PC-9 (cell line): ENCODE measurements around the gene SCN7A. TPM values are rescaled to one million over a fixed set of nuclear protein-coding genes. Genes with fewer than 3 reads are reported as not detected.

ENCODE experiments used
- BruUV-seq: library from RNA; stranded (reverse); fragments of 400-500 nt; replicated peaks from 2 replicates; lab custom pipeline; 2021; lab: Mats Ljungman, UMichigan
- CTCF ChIA-PET: fragments of 300-600 bp; sonication (Branson Sonifier 250); formaldehyde crosslinking; loops from one replicate; lab custom pipeline; 2022; ENCODE audit warnings: antibody characterized with exemption; lab: Charles Lee
- POLR2A ChIA-PET: fragments of 300-600 bp; sonication (Branson Sonifier 250); formaldehyde crosslinking; loops from one replicate; lab custom pipeline; 2022; ENCODE audit warnings: antibody characterized with exemption; ENCODE audit not compliant: unreplicated experiment; lab: Charles Lee
- DNase-seq, 2 experiments: peaks; one replicate each; pipeline versions ENCODE4 v3.0.0 to v3.0.0-alpha.2; 2015 to 2022; ENCODE audit warnings: mixed read lengths in 1 of 2
- H2AFZ ChIP-seq: fragments of 200-600 bp; sonication (generic); 2 replicates; pipeline ENCODE4 v1.8.1; 2017; ENCODE audit warnings: antibody characterized with exemption
- H3F3A ChIP-seq: fragments of 200-600 bp; sonication (generic); 2 replicates; pipeline ENCODE4 v1.8.1; 2017; ENCODE audit warnings: antibody characterized with exemption, mild to moderate bottlenecking, low read depth; ENCODE audit not compliant: insufficient read depth
- H3K27ac ChIP-seq: fragments of 200-600 bp; sonication (generic); 2 replicates; pipeline ENCODE4 v1.6.1; 2016; ENCODE audit warnings: mixed run types
- H3K27me3 ChIP-seq: fragments of 200-600 bp; sonication (generic); 2 replicates; pipeline ENCODE4 v1.6.1; 2016; ENCODE audit warnings: low read depth, mixed run types; ENCODE audit not compliant: insufficient read depth
- H3K36me3 ChIP-seq: fragments of 200-600 bp; sonication (generic); 2 replicates; pipeline ENCODE4 v1.6.1; 2016; ENCODE audit warnings: low read depth, mixed run types
- H3K4me1 ChIP-seq: fragments of 200-600 bp; sonication (generic); replicated peaks from 2 replicates; pipeline ENCODE4 v1.6.1; 2016; ENCODE audit warnings: mixed run types; ENCODE audit not compliant: insufficient read depth
- H3K4me2 ChIP-seq: fragments of 200-600 bp; sonication (generic); 2 replicates; pipeline ENCODE4 v1.6.1; 2017; ENCODE audit warnings: mixed run types
- H3K4me3 ChIP-seq: fragments of 200-600 bp; sonication (generic); 2 replicates; pipeline ENCODE4 v1.6.1; 2016; ENCODE audit warnings: mixed run types
- H3K79me2 ChIP-seq: fragments of 200-600 bp; sonication (generic); 2 replicates; pipeline ENCODE4 v1.6.1; 2017; ENCODE audit warnings: low read depth, mixed run types
- H3K9me2 ChIP-seq: fragments of 200-600 bp; sonication (generic); 2 replicates; pipeline ENCODE4 v1.8.1; 2017; ENCODE audit warnings: mild to moderate bottlenecking; ENCODE audit not compliant: insufficient read depth
- H3K9me3 ChIP-seq: fragments of 200-600 bp; sonication (generic); 2 replicates; pipeline ENCODE4 v1.8.1; 2016; ENCODE audit warnings: low read depth; ENCODE audit not compliant: insufficient read depth
- H4K20me1 ChIP-seq: fragments of 200-600 bp; sonication (generic); 2 replicates; pipeline ENCODE4 v1.8.1; 2017; ENCODE audit not compliant: insufficient read depth
- CTCF ChIP-seq: fragments of 200-600 bp; sonication (generic); conservative IDR thresholded peaks from 2 replicates; pipeline ENCODE4 v1.6.1; 2017; ENCODE audit warnings: mixed run types, antibody characterized with exemption, mild to moderate bottlenecking, moderate library complexity
- EZH2 ChIP-seq: fragments of 200-600 bp; sonication (generic); IDR thresholded peaks from 2 replicates; pipeline ENCODE4 v1.8.0; 2017; ENCODE audit warnings: antibody characterized with exemption, low read depth
- intact Hi-C: fragments of 100-400 bp; cut with micrococcal nuclease; formaldehyde crosslinking; loops from one replicate; pipeline ENCODE4 v1.10.0; 2022; ENCODE audit not compliant: unreplicated experiment
- total RNA-seq: library from RNA; stranded (reverse); gene quantifications from 2 replicates; pipeline ENCODE4 v1.2.3, GENCODE V29; 2021

The SCN7A gene
- total RNA-seq, 1 experiment from 2014 or later = not detected

- ChIA-PET CTCF (no interaction called here), POLR2A (no interaction called here)
- no peaks in the 10 kb centered on the region for H3K79me2 ChIP-seq
- BruUV-seq = no TSS peak
- no peak overlapping the region for H3K4me3 ChIP-seq
- no peaks in the 10 kb centered on the region for H3K36me3 ChIP-seq
- H4K20me1 ChIP-seq = no peaks in the 10 kb centered on the region
- H3K9me2 ChIP-seq = no peaks in the 10 kb centered on the region
- no peak overlapping the region for H3K27ac ChIP-seq
- no peak overlapping the region for H3K4me2 ChIP-seq
- H3K4me1 ChIP-seq = 0 out of 2 replicates have a peak, but pooled peaks cover 8% of the 10 kb centered on the region
- no peak for DNase-seq
- H3F3A ChIP-seq = no peaks in the 10 kb centered on the region
- H2AFZ ChIP-seq = no peak overlapping the region
- H3K27me3 ChIP-seq = no peaks in the 10 kb centered on the region
- TF ChIP-seq EZH2 = no peak
- TF ChIP-seq CTCF = no peak
- intact Hi-C loops = no loop called here
- no peaks in the 10 kb centered on the region for H3K9me3 ChIP-seq
Measured at GRCh38 chr2:166373539-166373938, 120.5 kb downstream of the SCN7A start.

DNA sequence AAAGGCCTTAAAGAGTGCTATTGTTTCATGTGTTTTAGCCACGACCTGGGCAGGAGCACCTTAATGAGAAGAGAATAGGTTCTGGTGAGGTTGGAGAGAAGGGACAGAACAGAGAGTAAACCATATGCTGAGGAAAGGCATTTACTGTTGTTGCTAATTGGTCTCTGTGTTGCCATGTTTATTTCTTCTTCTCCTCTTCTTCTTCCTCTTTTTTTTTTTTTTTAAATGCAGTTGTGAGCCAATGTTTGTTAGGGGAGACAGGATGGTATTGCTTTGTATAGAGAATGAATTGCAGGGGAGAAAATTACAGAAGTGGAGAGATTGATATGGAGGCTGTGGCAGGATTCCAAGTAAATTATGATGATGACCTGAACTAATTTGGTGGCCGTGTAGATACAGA is 120.9 kb downstream of the SCN7A start:
- H4K20me1 ChIP-seq = no peaks in the 10 kb centered on the region
- POLR2A ChIA-PET = no interaction called here
- H3K4me3 ChIP-seq = no peak overlapping the region
- no peaks in the 10 kb centered on the region for H3K9me2 ChIP-seq
- no peak overlapping the region for H3K4me2 ChIP-seq
- no peaks in the 10 kb centered on the region for H3F3A ChIP-seq
- H3K4me1 ChIP-seq = 0 out of 2 replicates have a peak, but pooled peaks cover 8% of the 10 kb centered on the region
- H3K36me3 ChIP-seq = no peaks in the 10 kb centered on the region
- H3K27me3 ChIP-seq = no peaks in the 10 kb centered on the region
- H3K27ac ChIP-seq = no peak overlapping the region
- intact Hi-C loops = no loop called here
- no TSS peak for BruUV-seq
- no peak overlapping the region for H2AFZ ChIP-seq
- H3K9me3 ChIP-seq = no peaks in the 10 kb centered on the region
- H3K79me2 ChIP-seq = no peaks in the 10 kb centered on the region
- DNase-seq = no peak
- CTCF ChIA-PET = no interaction called here
- TF ChIP-seq EZH2 (no peak), CTCF (no peak)

DNA sequence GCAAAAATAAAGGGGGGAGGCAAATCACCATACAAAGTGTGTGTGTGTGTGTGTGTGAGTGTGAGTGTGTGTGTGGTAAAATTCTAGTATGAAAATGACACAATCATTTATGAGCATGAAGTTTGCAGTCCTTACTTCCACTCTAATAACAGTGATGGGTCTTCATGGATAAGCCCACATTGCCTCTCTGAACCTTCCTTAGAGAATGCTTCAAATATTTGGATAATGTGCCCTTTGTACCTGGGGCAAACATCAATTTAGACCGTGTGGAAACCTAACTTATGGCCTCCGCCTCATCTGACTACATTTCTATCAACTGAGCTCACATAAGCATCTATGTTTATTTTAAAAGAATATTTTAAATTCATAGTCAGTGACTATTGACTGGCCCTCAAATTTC is 122.0 kb downstream of the SCN7A start:
- Histone ChIP-seq H3F3A (no peaks in the 10 kb centered on the region), H3K27me3 (no peaks in the 10 kb centered on the region), H3K4me2 (no peak overlapping the region), H3K79me2 (no peaks in the 10 kb centered on the region), H3K4me1 (0 out of 2 replicates have a peak, but pooled peaks cover 8% of the 10 kb centered on the region), H3K9me2 (no peaks in the 10 kb centered on the region), H3K27ac (no peak overlapping the region), H3K36me3 (no peaks in the 10 kb centered on the region), H3K9me3 (no peaks in the 10 kb centered on the region), H4K20me1 (no peaks in the 10 kb centered on the region), H2AFZ (no peak overlapping the region), H3K4me3 (no peak overlapping the region)
- TF ChIP-seq CTCF (no peak), EZH2 (no peak)
- ChIA-PET POLR2A (no interaction called here), CTCF (no interaction called here)
- no peak for DNase-seq
- no TSS peak for BruUV-seq
- intact Hi-C loops = no loop called here
